Gastrocnemius medialis (tissue), 4 donors: ENCODE measurements around the gene FRK.

ENCODE experiments used
- POLR2A ChIP-seq, 2 donors: fragments of 450-650 bp; IDR thresholded peaks; one replicate each; pipeline ENCODE4 v1.6.1; 2017; ENCODE audit warnings: antibody characterized with exemption in 2 of 2, mild to moderate bottlenecking in 2 of 2, moderate library complexity in 2 of 2
- TF ChIP-seq, protein P1 (sequence below), 5 experiments: fragments of 450-650 bp in 3 of 5; fragments of 200-600 bp in 2 of 5; sonication (generic) in 2 of 5; IDR thresholded peaks in 4 of 5; conservative IDR thresholded peaks in 1 of 5; 1 replicate in 4 of 5; 2 replicates in 1 of 5; pipeline ENCODE4 v1.5.1; 2016 to 2019; ENCODE audit warnings: antibody characterized with exemption in 5 of 5, mild to moderate bottlenecking in 3 of 5, moderate library complexity in 3 of 5

DNA sequence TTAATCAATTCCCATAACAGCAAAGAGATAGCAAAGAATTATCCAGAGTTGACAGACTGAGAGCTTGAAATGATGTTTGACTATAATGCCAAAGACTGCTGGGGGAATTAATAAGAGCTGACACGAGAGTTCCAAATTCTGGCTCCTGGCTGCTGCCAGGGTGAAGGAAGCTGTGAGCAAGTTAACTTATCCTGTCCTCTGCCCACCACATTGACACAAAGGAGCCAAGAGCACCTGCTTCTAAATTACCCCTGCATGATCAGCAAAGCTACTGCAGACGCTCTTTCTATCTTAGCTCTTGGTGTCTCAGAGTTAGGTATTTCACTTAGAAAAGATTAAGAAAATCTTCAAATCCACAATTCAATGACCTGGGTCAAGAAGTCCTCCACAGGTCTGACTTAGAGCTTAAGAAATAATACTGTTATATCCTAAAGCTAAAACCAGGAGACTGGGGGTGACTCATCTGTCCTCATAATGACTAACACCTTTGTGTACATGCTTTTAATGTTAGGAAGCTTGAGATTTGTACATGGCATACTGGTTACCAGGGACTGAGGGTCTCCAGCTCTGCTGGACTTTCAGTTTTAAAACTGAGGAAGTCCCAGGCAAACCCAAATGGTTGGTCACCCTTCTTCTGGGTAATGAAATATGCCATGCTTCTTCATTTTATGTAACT lies 13.2 kb upstream of the FRK start:
- TF ChIP-seq, protein P1, sequence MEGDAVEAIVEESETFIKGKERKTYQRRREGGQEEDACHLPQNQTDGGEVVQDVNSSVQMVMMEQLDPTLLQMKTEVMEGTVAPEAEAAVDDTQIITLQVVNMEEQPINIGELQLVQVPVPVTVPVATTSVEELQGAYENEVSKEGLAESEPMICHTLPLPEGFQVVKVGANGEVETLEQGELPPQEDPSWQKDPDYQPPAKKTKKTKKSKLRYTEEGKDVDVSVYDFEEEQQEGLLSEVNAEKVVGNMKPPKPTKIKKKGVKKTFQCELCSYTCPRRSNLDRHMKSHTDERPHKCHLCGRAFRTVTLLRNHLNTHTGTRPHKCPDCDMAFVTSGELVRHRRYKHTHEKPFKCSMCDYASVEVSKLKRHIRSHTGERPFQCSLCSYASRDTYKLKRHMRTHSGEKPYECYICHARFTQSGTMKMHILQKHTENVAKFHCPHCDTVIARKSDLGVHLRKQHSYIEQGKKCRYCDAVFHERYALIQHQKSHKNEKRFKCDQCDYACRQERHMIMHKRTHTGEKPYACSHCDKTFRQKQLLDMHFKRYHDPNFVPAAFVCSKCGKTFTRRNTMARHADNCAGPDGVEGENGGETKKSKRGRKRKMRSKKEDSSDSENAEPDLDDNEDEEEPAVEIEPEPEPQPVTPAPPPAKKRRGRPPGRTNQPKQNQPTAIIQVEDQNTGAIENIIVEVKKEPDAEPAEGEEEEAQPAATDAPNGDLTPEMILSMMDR (IDR thresholded peaks at IDR 0.05 in 4 of 5, conservative IDR thresholded peaks at IDR 0.05 in 1 of 5), result no peak
- TF ChIP-seq POLR2A (IDR thresholded peaks at IDR 0.05), result no peak
